Keratinocyte (primary cell): ENCODE measurements around the gene CFHR5.
"Not testable (repeated sequence)": the region's sequence is repeated elsewhere in the genome, so short reads cannot be mapped to it uniquely, and the experiment has no call there.

Experiments
- CTCF ChIP-seq, 3 experiments: IDR thresholded peaks in 1 of 3; conservative IDR thresholded peaks in 1 of 3; optimal IDR thresholded peaks in 1 of 3; 2 replicates in 2 of 3; 3 replicates in 1 of 3; pipeline versions ENCODE3 to v1.5.1; 2011; ENCODE audit warnings: low read length in 3 of 3, mild to moderate bottlenecking in 3 of 3, moderate library complexity in 2 of 3, control low read depth in 1 of 3, inconsistent platforms in 1 of 3; ENCODE audit not compliant: insufficient read depth in 2 of 3; ENCODE audit errors: extremely low read depth in 1 of 3
- EZH2 ChIP-seq: IDR thresholded peaks from one replicate; pipeline ENCODE4 v1.6.1; 2012; ENCODE audit warnings: inconsistent platforms, mild to moderate bottlenecking, low read length, moderate library complexity

DNA sequence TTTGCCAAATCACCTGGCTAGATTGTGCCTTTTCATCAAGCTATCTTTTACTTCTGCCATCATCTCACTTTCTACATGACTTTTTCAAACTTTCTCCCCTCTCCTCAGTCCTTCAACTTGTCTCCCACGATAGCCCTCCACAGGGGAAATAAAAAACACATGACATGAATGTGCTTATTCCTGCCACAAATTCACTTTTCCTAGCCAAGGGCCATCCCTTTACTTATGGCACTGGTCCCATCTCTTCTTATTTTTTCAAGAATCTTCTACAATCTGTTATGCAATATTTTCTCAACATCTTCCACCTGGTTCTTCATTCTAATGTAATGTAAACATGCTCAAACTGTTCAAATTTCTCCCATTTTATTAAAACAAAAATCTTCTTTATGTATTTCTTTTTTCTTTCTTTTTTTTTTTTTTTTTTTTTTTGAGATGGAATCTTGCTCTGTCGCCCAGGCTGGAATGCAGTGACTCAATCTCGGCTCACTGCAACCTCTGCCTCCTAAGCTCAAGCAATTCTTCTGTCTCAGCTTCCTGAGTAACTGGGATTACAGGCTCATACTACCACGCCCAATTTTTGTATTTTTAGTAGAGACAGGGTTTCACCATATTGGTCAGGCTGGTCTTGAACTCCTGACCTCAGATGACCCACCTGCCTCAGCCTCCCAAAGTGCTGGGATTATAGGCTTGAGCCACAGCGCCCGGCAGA lies 57.4 kb downstream of the CFHR5 start:
- TF ChIP-seq CTCF (optimal IDR thresholded peaks at IDR 0.05 in 1 of 3, IDR thresholded peaks at IDR 0.05 in 1 of 3, conservative IDR thresholded peaks at IDR 0.05 in 1 of 3; ENCODE audit: extremely low read depth in 1 of 3, insufficient read depth in 2 of 3, low read length in 3 of 3); EZH2: not testable (repeated sequence)
